GM12878 (cell line): Measurements from ENCODE around the gene SLX4IP. TPM values are rescaled to one million over a fixed set of nuclear protein-coding genes. Genes with fewer than 3 reads are reported as not detected.
A peak's percentile ranks its signal among the peaks of the same experiment; 100 is the strongest.

Experiments
- ATAC-seq: fragments of 200-7000 bp; cut with Tn5 transposase; 3 replicates; pipeline ENCODE4 v1.9.1; 2020; ENCODE audit warnings: mild to moderate bottlenecking, moderate library complexity
- BruUV-seq: library from RNA; stranded (reverse); fragments of 400-500 nt; replicated peaks from 2 replicates; lab custom pipeline; 2021; lab: Mats Ljungman, UMichigan
- CTCF ChIA-PET: fragments of 300-600 bp; sonication (Branson Sonifier 250); formaldehyde crosslinking; extraction: SDS; loops from one replicate; lab custom pipeline; 2021; ENCODE audit warnings: inconsistent platforms; lab: Yijun Ruan, JAX
- POLR2A ChIA-PET: fragments of 350-600 bp; formaldehyde crosslinking; extraction: SDS; loops from one replicate; lab custom pipeline; 2021; ENCODE audit warnings: inconsistent platforms; lab: Charles Lee
- RAD21 ChIA-PET: fragments of 300-600 bp; sonication (Branson Sonifier 250); formaldehyde crosslinking; loops from one replicate; lab custom pipeline; 2023; ENCODE audit warnings: antibody characterized with exemption; ENCODE audit not compliant: unreplicated experiment; lab: Charles Lee
- SMC1A ChIA-PET: fragments of 300-600 bp; sonication (Branson Sonifier 250); formaldehyde crosslinking; loops from one replicate; lab custom pipeline; 2023; ENCODE audit not compliant: unreplicated experiment, uncharacterized antibody; lab: Charles Lee
- DNase-seq: peaks from one replicate; pipeline ENCODE4 v3.0.0-alpha.2; 2011; ENCODE audit warnings: low read depth, low spot score
- FAIRE-seq: peaks from 3 replicates; lab custom pipeline; 2011; peaks lifted over from hg19 to GRCh38; lab: Jason Lieb, UNC
- H2AFZ ChIP-seq: 2 replicates; pipeline ENCODE4 v1.6.0; 2011; ENCODE audit warnings: low read depth, low read length, control low read depth; ENCODE audit not compliant: control insufficient read depth
- H3K27ac ChIP-seq: 2 replicates; pipeline ENCODE4 v1.5.1; 2011; ENCODE audit warnings: control low read depth; ENCODE audit not compliant: control insufficient read depth, insufficient read depth
- H3K27me3 ChIP-seq, 2 experiments: replicated peaks in 1 of 2; 2 replicates each; pipeline versions ENCODE4 v1.6.0 to v1.6.1; 2011; ENCODE audit warnings: low read length in 1 of 2; ENCODE audit not compliant: control insufficient read depth in 2 of 2, insufficient read depth in 2 of 2
- H3K36me3 ChIP-seq, 2 experiments: 2 replicates each; pipeline ENCODE4 v1.5.1; 2011; ENCODE audit warnings: low read length in 1 of 2; ENCODE audit not compliant: control insufficient read depth in 2 of 2, insufficient read depth in 2 of 2
- H3K4me1 ChIP-seq: 2 replicates; pipeline ENCODE4 v1.6.1; 2011; ENCODE audit warnings: mild to moderate bottlenecking, low read length, moderate library complexity, mixed read lengths; ENCODE audit not compliant: control insufficient read depth, insufficient read depth
- H3K4me2 ChIP-seq: 2 replicates; pipeline ENCODE4 v1.6.0; 2011; ENCODE audit warnings: control low read depth; ENCODE audit not compliant: control insufficient read depth, insufficient read depth
- H3K4me3 ChIP-seq: fragments of 200-600 bp; sonication (generic); 2 replicates; pipeline ENCODE4 v1.5.1; 2016
- H3K79me2 ChIP-seq: 2 replicates; pipeline ENCODE4 v1.6.0; 2011; ENCODE audit warnings: low read length; ENCODE audit not compliant: control insufficient read depth, insufficient read depth
- H3K9ac ChIP-seq: 2 replicates; pipeline ENCODE4 v1.8.0; 2011; ENCODE audit warnings: low read length, control low read depth, mixed read lengths; ENCODE audit not compliant: control insufficient read depth, insufficient read depth
- H3K9me3 ChIP-seq: replicated peaks from 3 replicates; pipeline ENCODE4 v1.5.1; 2011; ENCODE audit warnings: mild to moderate bottlenecking, low read length; ENCODE audit not compliant: control insufficient read depth, insufficient read depth
- H4K20me1 ChIP-seq: 2 replicates; pipeline ENCODE4 v1.6.0; 2011; ENCODE audit not compliant: control insufficient read depth, insufficient read depth
- CBFB ChIP-seq: IDR thresholded peaks from 2 replicates; pipeline ENCODE4 v1.6.1; 2016; ENCODE audit warnings: antibody characterized with exemption, low read depth
- EED ChIP-seq: sonication (generic); IDR thresholded peaks from 2 replicates; pipeline ENCODE4 v1.6.1; 2016; ENCODE audit warnings: antibody characterized with exemption, low read depth
- HCFC1 ChIP-seq: fragments of 150-350 bp; IDR thresholded peaks from 2 replicates; pipeline ENCODE4 v1.6.1; 2014; ENCODE audit warnings: low read length
- NFIC ChIP-seq: IDR thresholded peaks from 2 replicates; pipeline ENCODE4 v1.6.1; 2012; ENCODE audit warnings: low read depth, mild to moderate bottlenecking, inconsistent platforms, low read length, moderate library complexity
- PKNOX1 ChIP-seq: fragments of 450-650 bp; IDR thresholded peaks from 2 replicates; pipeline ENCODE4 v1.6.1; 2016; ENCODE audit warnings: mild to moderate bottlenecking
- POLR2AphosphoS5 ChIP-seq: IDR thresholded peaks from 2 replicates; pipeline ENCODE4 v1.6.1; 2011; ENCODE audit warnings: mild to moderate bottlenecking, low read length, inconsistent platforms
- SMAD1 ChIP-seq: fragments of 450-650 bp; IDR thresholded peaks from 2 replicates; pipeline ENCODE4 v1.6.1; 2018; ENCODE audit warnings: mild to moderate bottlenecking, low read depth; ENCODE audit not compliant: partially characterized antibody
- SMAD5 ChIP-seq: IDR thresholded peaks from 2 replicates; pipeline ENCODE4 v1.6.1; 2016; ENCODE audit warnings: antibody characterized with exemption, low read depth
- STAT1 ChIP-seq: fragments of 450-650 bp; conservative IDR thresholded peaks from 2 replicates; pipeline ENCODE4 v1.6.1; 2014; ENCODE audit warnings: antibody characterized with exemption, mild to moderate bottlenecking
- TCF12 ChIP-seq: IDR thresholded peaks from 2 replicates; pipeline ENCODE4 v1.6.1; 2011; ENCODE audit warnings: low read depth, mild to moderate bottlenecking, low read length
- TCF3 ChIP-seq: IDR thresholded peaks from 2 replicates; pipeline ENCODE4 v1.6.1; 2012; ENCODE audit warnings: low read depth, mild to moderate bottlenecking, low read length, borderline replicate concordance; ENCODE audit not compliant: insufficient read depth
- ZNF207 ChIP-seq: fragments of 450-650 bp; IDR thresholded peaks from 2 replicates; pipeline ENCODE4 v1.6.1; 2014; ENCODE audit warnings: antibody characterized with exemption, mild to moderate bottlenecking, borderline replicate concordance
- ZNF687 ChIP-seq: fragments of 450-650 bp; IDR thresholded peaks from 2 replicates; pipeline ENCODE4 v1.6.1; 2017; ENCODE audit warnings: mild to moderate bottlenecking, moderate library complexity
- WGBS: methylation state at CpG from one replicate; pipeline ENCODE4 v1.1.6; 2016; ENCODE audit warnings: low lambda C conversion rate; ENCODE audit not compliant: insufficient replicate concordance, insufficient coverage; ENCODE audit errors: missing lambda C conversion rate; 5-methylcytosine and 5-hydroxymethylcytosine counted together
- in situ Hi-C: fragments of 300-500 bp; cut with MboI; formaldehyde crosslinking; loops from 9 replicates; pipeline ENCODE4 v1.14.3; 2018; ENCODE audit warnings: mixed read lengths
- intact Hi-C: fragments of 100-400 bp; cut with micrococcal nuclease; formaldehyde crosslinking; loops from one replicate; pipeline ENCODE4 v1.14.2; 2022; ENCODE audit not compliant: unreplicated experiment
- polyA plus RNA-seq, 11 experiments: library from polyadenylated mRNA; depleted of rRNA in 4 of 11; unstranded in 6 of 11; stranded (reverse) in 5 of 11; fragments of >200 nt; fragmentation: Nextera tagmentation in 4 of 11; fragmentation: Illumina TruSeq in 1 of 11; extraction: Ambion mirVana in 4 of 11; extraction: Trizol in 1 of 11; gene quantifications; 1 replicate in 1 of 11; 2 replicates in 10 of 11; pipeline versions ENCODE4 v1.2.1 to v1.2.3, GENCODE V29; 2011 to 2016; ENCODE audit warnings: inconsistent platforms in 2 of 11, missing spikeins in 2 of 11, low read depth in 1 of 11
- total RNA-seq, 4 experiments: library from RNA; depleted of rRNA in 3 of 4; stranded (reverse); fragments of >200 nt in 3 of 4; fragmentation: Illumina TruSeq in 1 of 4; extraction: Trizol in 1 of 4; gene quantifications; 2 replicates each; pipeline versions ENCODE4 v1.2.1 to v1.2.3, GENCODE V29; 2013 to 2021

Gene SLX4IP
- total and polyA plus RNA-seq, 10 of the 15 experiments (the other 5 are each of a cell fraction or from before 2014, with no cell fraction given) = 2.2 to 11.0 (median 6.3) TPM

- TF ChIP-seq TCF3 = no peak
- TF ChIP-seq POLR2AphosphoS5 = peak; percentile 44; the same call in 1 of the 2 replicates
- no peaks in the 10 kb centered on the region for H3K27me3 ChIP-seq
- no peaks in the 10 kb centered on the region for H3K4me1 ChIP-seq
- peaks cover 0 to 9% of the 10 kb centered on the region in 2 experiments; a peak in 2 of 4 replicates for H3K36me3 ChIP-seq
- in situ Hi-C loops = no loop called here
- no peak overlapping the region for H2AFZ ChIP-seq
- ChIA-PET SMC1A (interaction anchor here (1.5 kb wide), 1 partner anchor 15 kb away, joined by 6 read pairs; no protein-coding TSS in a partner anchor), RAD21 (no interaction called here), CTCF (no interaction called here), POLR2A (interaction anchor here (1.2 kb wide), 1 partner anchor 99 kb away, joined by 3 read pairs; no protein-coding TSS in a partner anchor)
- H4K20me1 ChIP-seq = no peaks in the 10 kb centered on the region
- H3K79me2 ChIP-seq = no peaks in the 10 kb centered on the region
- H3K4me3 ChIP-seq = no peak overlapping the region
- ATAC-seq (no peak), DNase-seq (no peak), FAIRE-seq (no peak)
- H3K27ac ChIP-seq = no peak overlapping the region
- no peak overlapping the region for H3K4me2 ChIP-seq
- H3K9me3 ChIP-seq = no peaks in the 10 kb centered on the region
- H3K9ac ChIP-seq = no peak overlapping the region
- intact Hi-C loops = no loop called here
- WGBS = 66% methylated on average over 10 of the region's 10 CpGs
- no TSS peak for BruUV-seq
These were observed 202.0 kb downstream of the SLX4IP start for GRCh38 chr20:10637031-10637559.

DNA sequence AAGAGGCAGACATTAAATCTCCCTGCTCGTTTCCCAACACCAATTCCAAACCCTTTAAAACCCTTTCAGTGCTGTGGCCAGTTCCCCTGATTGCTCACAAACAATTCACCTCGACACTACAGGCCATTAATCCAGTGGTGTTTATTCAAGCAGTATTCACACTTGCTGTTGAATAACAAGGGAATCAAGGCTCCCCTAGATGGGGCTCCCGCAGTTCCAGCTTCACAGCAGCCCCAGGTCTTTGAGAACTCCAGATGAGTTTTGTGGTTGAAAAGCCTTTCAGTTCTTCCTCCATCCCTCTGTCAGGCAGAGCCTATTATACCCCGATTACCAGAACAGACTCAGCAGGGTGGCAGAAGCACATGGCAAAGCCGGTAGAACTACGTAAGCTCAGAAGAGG is 202.5 kb downstream of the SLX4IP start:
- ATAC-seq (no peak), FAIRE-seq (no peak)
- H3K27ac ChIP-seq = no peak overlapping the region
- TF ChIP-seq NFIC (no peak), PKNOX1 (no peak), STAT1 (no peak), TCF12 (no peak), HCFC1 (no peak), CBFB (no peak), SMAD5 (no peak), ZNF207 (no peak), SMAD1 (no peak), EED (no peak), ZNF687 (no peak)

More for the DNA sequence above, 202.5 kb downstream of the SLX4IP start:
- H3K27me3 ChIP-seq = no peaks in the 10 kb centered on the region
- H4K20me1 ChIP-seq = no peaks in the 10 kb centered on the region
- no peak for DNase-seq
- ChIA-PET RAD21 (no interaction called here), CTCF (no interaction called here), SMC1A (interaction anchor here (1.0 to 1.5 kb wide), 2 partner anchors 13 to 16 kb away, joined by 4 to 6 read pairs; no protein-coding TSS in a partner anchor), POLR2A (interaction anchor here (1.2 kb wide), 1 partner anchor 98 kb away, joined by 3 read pairs; no protein-coding TSS in a partner anchor)
- no peak overlapping the region for H3K4me3 ChIP-seq
- no peak overlapping the region for H2AFZ ChIP-seq
- H3K79me2 ChIP-seq = no peaks in the 10 kb centered on the region
- H3K9me3 ChIP-seq = no peaks in the 10 kb centered on the region
- no peak overlapping the region for H3K4me2 ChIP-seq
- intact Hi-C loops = no loop called here
- WGBS = 68% methylated on average over 6 of the region's 6 CpGs
- peaks cover 0 to 9% of the 10 kb centered on the region in 2 experiments; a peak in 2 of 4 replicates for H3K36me3 ChIP-seq
- H3K9ac ChIP-seq = no peak overlapping the region
- no TSS peak for BruUV-seq
- H3K4me1 ChIP-seq = no peaks in the 10 kb centered on the region
- in situ Hi-C loops = no loop called here
